Measurements from ENCODE around the gene HOMER1.

- TF ChIP-seq EZH2 (IDR thresholded peaks at IDR 0.05; ENCODE audit: borderline replicate concordance, low read length) (no peak), CTCF (conservative IDR thresholded peaks at IDR 0.05 in 1 of 2, IDR thresholded peaks at IDR 0.05 in 1 of 2; ENCODE audit: extremely low read depth in 1 of 2, insufficient read depth in 1 of 2, low read depth in 1 of 2, low read length in 2 of 2) (no peak)
Measured at GRCh38 chr5:79397080-79397479, 116.9 kb downstream of the HOMER1 start.

All from mammary epithelial cell (primary cell).